ENCODE results near the gene F2R. TPM values are rescaled to one million over a fixed set of nuclear protein-coding genes. Genes with fewer than 3 reads are reported as not detected.

F2R gene
- total and polyA plus RNA-seq, 2 of the 8 experiments (the other 6 are each of a cell fraction or from before 2014, with no cell fraction given): 23.8 to 29.1 TPM

GRCh38 chr5:76720988-76721569 is 5.2 kb downstream of the F2R start (continued):
- TF ChIP-seq CBX5 (IDR thresholded peaks at IDR 0.05; ENCODE audit: low read depth, low read length) (no peak), JUN (IDR thresholded peaks at IDR 0.05; ENCODE audit: low read depth, low read length) (no peak), RXRA (IDR thresholded peaks at IDR 0.05; ENCODE audit: insufficient read depth, low read depth, low read length) (no peak)

Data from H1 (cell line).